ENCODE measurements around the gene LRTM1.

Gene LRTM1

DNA sequence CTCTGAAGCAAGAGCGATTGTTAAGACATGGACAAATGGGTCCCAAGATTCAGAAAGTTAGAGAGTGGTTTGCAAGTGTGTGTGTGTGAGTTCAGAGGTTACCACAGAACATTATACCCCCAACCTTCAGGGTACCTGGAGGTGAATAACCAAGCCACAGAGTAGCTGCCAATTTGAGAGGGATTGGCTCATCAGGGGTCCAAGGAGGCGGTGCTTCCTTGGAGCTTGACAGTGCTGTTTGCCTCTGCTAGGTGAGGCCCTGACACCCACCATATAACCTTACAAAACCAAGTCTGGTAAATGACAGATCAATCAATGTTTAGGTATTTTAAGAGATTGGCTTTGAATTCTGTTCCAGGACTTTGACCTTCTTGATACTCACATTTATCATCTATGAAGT lies 35.7 kb downstream of the LRTM1 start:
- DNase-seq (ENCODE audit: low read depth in 2 of 2) = no peak

DNA sequence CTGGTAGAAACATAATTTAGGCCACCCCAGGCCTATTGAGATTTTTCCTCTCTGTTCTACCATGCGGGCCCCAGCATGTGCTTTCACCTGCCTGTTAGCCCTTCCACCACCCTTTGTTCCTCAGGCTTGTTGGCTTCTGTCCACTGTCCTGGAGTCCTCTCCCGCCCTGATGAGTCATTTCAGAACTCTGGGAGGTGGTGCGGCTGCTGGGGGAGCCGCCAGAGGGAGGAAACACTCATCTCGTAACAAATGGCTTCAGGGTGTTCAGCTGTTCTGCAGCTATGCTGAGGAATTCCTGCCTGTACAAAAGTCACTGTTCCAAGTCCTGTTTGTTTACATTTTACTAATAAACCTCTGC lies 36.3 kb downstream of the LRTM1 start:
- DNase-seq (ENCODE audit: low read depth in 2 of 2) = no peak

DNA sequence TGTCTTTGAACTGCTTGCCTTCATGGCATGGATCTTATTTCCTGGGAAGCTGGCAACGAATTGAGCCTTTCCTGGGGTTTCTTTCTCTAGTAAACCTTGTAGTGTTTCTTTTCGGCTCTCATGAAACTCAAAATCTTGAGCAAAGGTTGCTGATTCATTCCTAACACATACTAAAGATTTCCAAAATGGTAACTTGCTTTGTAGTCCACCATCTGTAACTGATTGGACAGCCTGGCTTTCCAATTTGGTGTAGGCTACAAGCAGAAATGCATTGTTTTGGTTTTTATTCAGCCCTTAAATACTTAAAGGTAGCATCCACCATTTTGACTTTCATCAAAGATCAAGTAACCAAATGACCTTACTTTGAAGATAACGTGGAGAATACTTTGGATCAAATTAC lies 38.1 kb downstream of the LRTM1 start:
- no peak for DNase-seq (ENCODE audit: low read depth in 2 of 2)

DNA sequence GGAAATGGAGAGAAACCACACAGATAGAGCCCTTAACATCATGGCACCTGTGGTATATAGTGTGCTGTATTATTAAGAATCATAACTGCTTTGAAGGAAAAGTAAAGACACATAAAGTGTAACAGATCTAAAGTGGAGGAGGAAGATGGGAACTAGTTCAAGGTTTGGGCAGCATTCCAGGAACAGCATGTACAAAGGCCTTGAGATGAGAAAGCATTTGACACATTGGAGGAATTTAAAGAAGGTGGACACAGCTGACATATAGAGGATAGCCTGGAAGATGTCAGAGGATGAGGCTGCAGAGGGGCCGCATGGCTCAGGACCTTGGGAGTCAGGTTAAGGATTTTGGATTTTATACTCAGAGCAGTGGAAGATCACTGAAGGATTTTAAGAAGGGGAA lies 39.0 kb downstream of the LRTM1 start:
- DNase-seq (ENCODE audit: low read depth in 2 of 2) = no peak

- DNase-seq (ENCODE audit: low read depth in 2 of 2) = no peak
These were observed 39.7 kb downstream of the LRTM1 start for GRCh38 chr3:54888162-54888561.

GRCh38 chr3:54882129-54882833 lies 45.6 kb downstream of the LRTM1 start:
- no peak for DNase-seq (ENCODE audit: low read depth in 2 of 2)

DNA sequence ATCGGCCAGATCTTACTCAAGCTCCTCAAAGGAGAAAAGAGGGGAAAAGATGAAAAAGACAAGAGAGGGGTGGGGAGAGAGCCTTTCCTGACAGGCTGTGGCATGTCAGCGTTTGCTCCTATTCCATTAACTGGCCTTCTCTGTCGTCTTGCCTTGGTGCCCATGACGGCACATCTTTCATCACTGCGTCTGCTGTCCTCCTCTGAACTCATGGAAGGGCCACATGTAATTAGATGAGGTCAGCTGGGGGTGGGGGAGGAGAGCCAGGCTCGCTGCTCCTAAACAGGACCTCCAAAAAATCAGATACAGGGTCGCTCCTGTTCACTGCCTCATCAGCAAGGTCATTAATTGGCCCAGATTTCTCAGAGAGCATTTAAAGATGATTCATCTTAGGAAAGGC lies 49.7 kb downstream of the LRTM1 start:
- DNase-seq (ENCODE audit: low read depth in 2 of 2) = no peak

DNA sequence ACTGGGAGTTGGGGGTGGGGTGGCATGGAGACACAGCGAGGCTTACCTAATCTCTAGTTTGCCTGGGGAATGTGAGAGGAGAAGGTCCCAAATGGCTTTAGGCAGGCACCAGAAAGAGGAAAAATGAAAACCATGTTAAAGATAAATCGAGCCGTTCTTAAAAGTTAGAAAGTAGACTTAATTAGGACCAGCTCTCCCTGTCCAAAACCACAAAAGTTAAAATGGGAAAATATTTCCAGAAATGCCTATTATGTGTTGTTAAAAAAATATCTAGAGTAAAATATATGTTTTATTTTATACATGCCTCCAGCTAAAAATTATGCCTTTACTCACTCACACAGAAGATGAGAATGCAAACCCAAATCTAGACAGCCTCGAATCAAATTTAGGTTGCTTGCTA lies 50.1 kb downstream of the LRTM1 start:
- no peak for DNase-seq (ENCODE audit: low read depth in 2 of 2)

GRCh38 chr3:54876694-54877093 lies 51.2 kb downstream of the LRTM1 start:
- DNase-seq (ENCODE audit: low read depth in 2 of 2) = no peak

GRCh38 chr3:54875596-54876268 lies 52.1 kb downstream of the LRTM1 start:
- DNase-seq (ENCODE audit: low read depth in 2 of 2) = no peak

GRCh38 chr3:54874816-54875556 lies 52.9 kb downstream of the LRTM1 start:
- DNase-seq (ENCODE audit: low read depth in 2 of 2) = no peak

- no peak for DNase-seq (ENCODE audit: low read depth in 2 of 2)
These were observed 54.5 kb downstream of the LRTM1 start for GRCh38 chr3:54873059-54874010.

- DNase-seq (ENCODE audit: low read depth in 2 of 2) = no peak
These were observed 56.0 kb downstream of the LRTM1 start for GRCh38 chr3:54871867-54872266.

GRCh38 chr3:54870423-54870822 lies 57.4 kb downstream of the LRTM1 start:
- no peak for DNase-seq (ENCODE audit: low read depth in 2 of 2)

Measured in stimulated activated CD8-positive, alpha-beta memory T cell treated with anti-CD3 and anti-CD28 coated beads, Interleukin-2, amount 100 ng/mL, for 48 hours (primary cell).